Osteoblast (primary cell): ENCODE data around the gene VPS13D. TPM values are rescaled to one million over a fixed set of nuclear protein-coding genes. Genes with fewer than 3 reads are reported as not detected.

ENCODE experiments used
- DNase-seq: peaks from one replicate; pipeline ENCODE4 v3.0.0; 2011; ENCODE audit warnings: low spot score, mixed read lengths; ENCODE audit not compliant: insufficient read length; ENCODE audit errors: missing footprints
- H2AFZ ChIP-seq: 2 replicates; pipeline ENCODE4 v1.6.0; 2011; ENCODE audit warnings: mild to moderate bottlenecking, low read length
- H3K27ac ChIP-seq: 2 replicates; pipeline ENCODE4 v1.5.1; 2011; ENCODE audit warnings: mild to moderate bottlenecking, low read depth, low read length, moderate library complexity
- H3K27me3 ChIP-seq: 2 replicates; pipeline ENCODE4 v1.6.0; 2012; ENCODE audit warnings: mild to moderate bottlenecking, control low read depth, inconsistent platforms, low read length, moderate library complexity; ENCODE audit not compliant: insufficient read depth
- H3K36me3 ChIP-seq: 2 replicates; pipeline ENCODE4 v1.5.1; 2011; ENCODE audit warnings: mild to moderate bottlenecking, low read length, control low read depth, moderate library complexity; ENCODE audit not compliant: insufficient read depth
- H3K4me1 ChIP-seq: 2 replicates; pipeline ENCODE4 v1.5.1; 2011; ENCODE audit warnings: mild to moderate bottlenecking, low read length, control low read depth, moderate library complexity; ENCODE audit not compliant: insufficient read depth
- H3K4me2 ChIP-seq: 2 replicates; pipeline ENCODE4 v1.6.0; 2011; ENCODE audit warnings: mild to moderate bottlenecking, low read length; ENCODE audit not compliant: insufficient read depth
- H3K4me3 ChIP-seq: fragments of 200-600 bp; sonication (generic); 3 replicates; pipeline ENCODE4 v1.5.1; 2012; ENCODE audit warnings: mild to moderate bottlenecking, low read length, inconsistent platforms; ENCODE audit not compliant: insufficient read depth
- H3K79me2 ChIP-seq: 2 replicates; pipeline ENCODE4 v1.6.0; 2012; ENCODE audit warnings: mild to moderate bottlenecking, low read length, control low read depth, inconsistent platforms; ENCODE audit not compliant: insufficient read depth
- H3K9me3 ChIP-seq: 2 replicates; pipeline ENCODE4 v1.5.1; 2011; ENCODE audit warnings: low read depth, low read length, control low read depth
- H4K20me1 ChIP-seq: 2 replicates; pipeline ENCODE4 v1.6.0; 2012; ENCODE audit warnings: mild to moderate bottlenecking, low read length, control low read depth; ENCODE audit not compliant: insufficient read depth
- total RNA-seq: library from RNA; depleted of rRNA; stranded (reverse); fragments of >200 nt; gene quantifications from 2 replicates; pipeline ENCODE4 v1.2.3, GENCODE V29; 2012
- TF ChIP-seq, protein P1 (sequence below): IDR thresholded peaks from 2 replicates; pipeline ENCODE4 v1.5.1; 2011; ENCODE audit warnings: mild to moderate bottlenecking, low read depth, low read length, moderate library complexity; ENCODE audit errors: extremely low read depth

Gene VPS13D
- total RNA-seq, 1 donor: 48.5 TPM

DNA sequence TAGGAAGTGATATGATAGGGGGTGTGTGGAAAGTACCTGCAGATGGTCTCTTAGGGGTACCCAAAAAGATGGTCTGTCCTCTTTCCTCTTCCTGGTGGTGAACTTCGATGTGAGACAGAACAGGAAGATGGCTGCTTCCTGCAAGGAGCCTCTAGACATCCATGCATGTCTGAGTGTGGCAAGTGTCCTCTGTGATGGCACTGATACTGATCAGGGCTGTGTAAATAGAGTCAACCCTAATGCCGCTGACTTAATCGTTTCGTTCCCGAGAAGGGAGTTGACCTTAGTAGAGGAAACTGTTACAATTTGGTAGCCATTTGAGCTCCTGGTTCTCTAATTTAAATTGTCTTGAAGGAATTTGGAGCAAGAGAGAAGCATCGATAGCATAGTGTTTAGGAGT lies 168.6 kb downstream of the VPS13D start:
- Histone ChIP-seq H3K27ac (no peak overlapping the region), H4K20me1 (no peaks in the 10 kb centered on the region), H3K27me3 (no peaks in the 10 kb centered on the region), H3K36me3 (peaks cover 14% of the 10 kb centered on the region), H2AFZ (no peak overlapping the region), H3K4me1 (peaks cover 9% of the 10 kb centered on the region), H3K9me3 (no peaks in the 10 kb centered on the region), H3K4me2 (no peak overlapping the region), H3K79me2 (no peaks in the 10 kb centered on the region), H3K4me3 (no peak overlapping the region)
- DNase-seq: no peak
- TF ChIP-seq, protein P1, sequence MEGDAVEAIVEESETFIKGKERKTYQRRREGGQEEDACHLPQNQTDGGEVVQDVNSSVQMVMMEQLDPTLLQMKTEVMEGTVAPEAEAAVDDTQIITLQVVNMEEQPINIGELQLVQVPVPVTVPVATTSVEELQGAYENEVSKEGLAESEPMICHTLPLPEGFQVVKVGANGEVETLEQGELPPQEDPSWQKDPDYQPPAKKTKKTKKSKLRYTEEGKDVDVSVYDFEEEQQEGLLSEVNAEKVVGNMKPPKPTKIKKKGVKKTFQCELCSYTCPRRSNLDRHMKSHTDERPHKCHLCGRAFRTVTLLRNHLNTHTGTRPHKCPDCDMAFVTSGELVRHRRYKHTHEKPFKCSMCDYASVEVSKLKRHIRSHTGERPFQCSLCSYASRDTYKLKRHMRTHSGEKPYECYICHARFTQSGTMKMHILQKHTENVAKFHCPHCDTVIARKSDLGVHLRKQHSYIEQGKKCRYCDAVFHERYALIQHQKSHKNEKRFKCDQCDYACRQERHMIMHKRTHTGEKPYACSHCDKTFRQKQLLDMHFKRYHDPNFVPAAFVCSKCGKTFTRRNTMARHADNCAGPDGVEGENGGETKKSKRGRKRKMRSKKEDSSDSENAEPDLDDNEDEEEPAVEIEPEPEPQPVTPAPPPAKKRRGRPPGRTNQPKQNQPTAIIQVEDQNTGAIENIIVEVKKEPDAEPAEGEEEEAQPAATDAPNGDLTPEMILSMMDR: no peak

DNA sequence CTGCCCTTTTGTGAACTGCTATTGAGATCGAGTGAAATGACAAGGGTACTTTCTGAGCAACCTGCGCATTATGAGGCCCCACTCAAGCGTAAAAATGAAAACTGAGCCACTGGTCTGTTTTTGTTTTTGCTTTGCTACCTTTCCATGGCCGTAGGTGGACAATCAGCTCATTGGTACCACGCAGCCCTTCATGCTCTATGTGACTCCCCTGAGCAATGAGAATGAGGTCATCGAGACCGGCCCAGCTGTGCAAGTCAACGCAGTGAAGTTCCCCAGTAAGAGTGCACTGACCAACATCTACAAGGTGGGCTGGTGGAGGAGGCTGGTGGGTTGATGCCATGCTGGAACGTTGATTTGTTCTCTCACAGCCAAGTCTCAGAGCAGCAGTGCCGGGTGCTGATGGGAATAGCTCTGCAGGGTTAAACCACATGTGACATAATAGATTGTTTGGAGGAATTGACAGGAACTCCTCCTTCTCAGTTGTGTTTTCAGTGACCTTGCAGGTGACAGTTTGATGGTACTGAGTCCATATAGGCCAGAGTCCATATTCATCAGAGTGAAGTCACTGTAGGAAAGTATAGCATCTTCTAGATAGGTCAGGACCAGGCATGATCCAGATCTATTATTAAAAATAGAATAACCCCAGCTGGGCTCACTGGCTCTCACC lies 170.3 kb downstream of the VPS13D start:
- H3K79me2 ChIP-seq: no peaks in the 10 kb centered on the region
- DNase-seq: no peak
- TF ChIP-seq, protein P1: no peak
- no peaks in the 10 kb centered on the region for H3K9me3 ChIP-seq
- H2AFZ ChIP-seq: no peak overlapping the region
- no peaks in the 10 kb centered on the region for H3K27me3 ChIP-seq
- H4K20me1 ChIP-seq: no peaks in the 10 kb centered on the region
- peaks cover 29% of the 10 kb centered on the region for H3K36me3 ChIP-seq
- no peak overlapping the region for H3K4me3 ChIP-seq
- peaks cover 9% of the 10 kb centered on the region for H3K4me1 ChIP-seq
- H3K4me2 ChIP-seq: no peak overlapping the region
- H3K27ac ChIP-seq: no peak overlapping the region

DNA sequence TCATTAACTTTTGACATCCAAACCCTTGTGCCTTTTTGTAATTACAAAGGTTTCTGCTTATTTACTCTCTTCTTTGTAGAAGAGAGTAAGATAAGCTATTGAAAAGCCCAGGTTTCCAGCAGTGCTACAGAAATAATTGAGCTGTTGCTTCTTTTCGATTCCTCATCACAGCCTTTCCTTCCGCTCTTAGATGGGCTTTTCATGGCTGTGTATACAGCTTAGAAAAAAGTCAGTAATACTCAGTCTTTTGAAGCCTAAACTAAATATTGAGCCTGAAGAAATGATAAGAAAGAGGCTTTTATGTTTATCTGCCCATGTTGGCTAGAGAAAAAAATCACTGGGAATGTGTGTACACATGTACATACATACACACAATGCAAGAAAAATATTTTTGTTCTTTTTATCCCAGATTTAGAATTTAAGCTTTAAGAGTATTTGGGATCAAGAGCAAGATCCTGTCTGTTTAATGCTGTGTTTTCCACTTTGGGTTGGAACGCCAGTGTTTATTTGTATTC lies 172.4 kb downstream of the VPS13D start:
- H4K20me1 ChIP-seq: no peaks in the 10 kb centered on the region
- peak overlapping the region; percentile 11 for H3K27ac ChIP-seq
- H3K9me3 ChIP-seq: no peaks in the 10 kb centered on the region
- TF ChIP-seq, protein P1: no peak
- no peak overlapping the region for H2AFZ ChIP-seq
- no peaks in the 10 kb centered on the region for H3K79me2 ChIP-seq
- H3K36me3 ChIP-seq: peaks cover 31% of the 10 kb centered on the region
- DNase-seq: no peak
- H3K27me3 ChIP-seq: no peaks in the 10 kb centered on the region
- peaks cover 30% of the 10 kb centered on the region for H3K4me1 ChIP-seq
- H3K4me2 ChIP-seq: no peak overlapping the region
- no peak overlapping the region for H3K4me3 ChIP-seq

DNA sequence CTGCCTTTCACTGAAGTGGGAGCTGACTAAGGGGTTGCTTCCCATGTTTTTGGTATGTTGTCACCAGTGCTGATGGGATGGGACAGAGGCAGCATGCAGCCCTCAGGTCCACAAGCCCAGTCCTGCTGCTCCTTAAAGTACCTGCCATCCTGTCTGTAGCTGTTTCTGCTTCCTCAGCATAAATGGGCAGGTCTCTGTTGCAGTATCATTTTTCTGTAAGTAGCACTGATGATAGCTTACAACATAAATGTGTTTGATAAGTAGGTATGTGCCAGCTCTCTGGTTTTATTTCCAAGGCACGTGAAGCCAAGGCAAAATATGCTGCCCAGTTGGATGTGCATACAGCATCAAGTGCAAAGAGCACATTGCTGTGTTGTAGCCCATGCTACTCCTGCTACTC lies 173.0 kb downstream of the VPS13D start:
- Histone ChIP-seq H3K36me3 (peaks cover 31% of the 10 kb centered on the region), H3K4me3 (no peak overlapping the region), H2AFZ (no peak overlapping the region), H3K27ac (no peak overlapping the region), H3K27me3 (no peaks in the 10 kb centered on the region), H3K79me2 (no peaks in the 10 kb centered on the region), H4K20me1 (no peaks in the 10 kb centered on the region), H3K4me1 (peaks cover 35% of the 10 kb centered on the region), H3K9me3 (no peaks in the 10 kb centered on the region), H3K4me2 (no peak overlapping the region)
- no peak for DNase-seq
- TF ChIP-seq, protein P1: no peak
